Gastroesophageal sphincter (tissue), 3 donors: ENCODE results near the gene CDH22.

Experiments
- CTCF ChIP-seq, 4 experiments: fragments of 200-600 bp in 2 of 4; fragments of 450-650 bp in 2 of 4; sonication (generic) in 1 of 4; IDR thresholded peaks; one replicate each; pipeline ENCODE4 v1.5.1; 2017 to 2019; ENCODE audit warnings: antibody characterized with exemption in 4 of 4, mild to moderate bottlenecking in 2 of 4, moderate library complexity in 2 of 4
- EP300 ChIP-seq: sonication (generic); formaldehyde crosslinking; IDR thresholded peaks from one replicate; pipeline ENCODE4 v1.6.1; 2017; ENCODE audit warnings: antibody characterized with exemption, mild to moderate bottlenecking
- POLR2A ChIP-seq, 2 donors: fragments of 450-650 bp; IDR thresholded peaks; one replicate each; pipeline ENCODE4 v1.6.1; 2017; ENCODE audit warnings: antibody characterized with exemption in 2 of 2, mild to moderate bottlenecking in 2 of 2, moderate library complexity in 1 of 2
- POLR2AphosphoS5 ChIP-seq: sonication (generic); formaldehyde crosslinking; IDR thresholded peaks from one replicate; pipeline ENCODE4 v1.6.1; 2017; ENCODE audit warnings: antibody characterized with exemption

GRCh38 chr20:46312945-46313861 is 4.9 kb upstream of the CDH22 start:
- TF ChIP-seq CTCF (IDR thresholded peaks at IDR 0.05) (no peak), POLR2A (IDR thresholded peaks at IDR 0.05) (no peak), EP300 (no peak), POLR2AphosphoS5 (no peak)
